ENCODE measurements around the gene GALNT10. TPM values are rescaled to one million over a fixed set of nuclear protein-coding genes. Genes with fewer than 3 reads are reported as not detected.

The GALNT10 gene
- 35.0 and 35.7 TPM in 2 replicates for total RNA-seq

DNA sequence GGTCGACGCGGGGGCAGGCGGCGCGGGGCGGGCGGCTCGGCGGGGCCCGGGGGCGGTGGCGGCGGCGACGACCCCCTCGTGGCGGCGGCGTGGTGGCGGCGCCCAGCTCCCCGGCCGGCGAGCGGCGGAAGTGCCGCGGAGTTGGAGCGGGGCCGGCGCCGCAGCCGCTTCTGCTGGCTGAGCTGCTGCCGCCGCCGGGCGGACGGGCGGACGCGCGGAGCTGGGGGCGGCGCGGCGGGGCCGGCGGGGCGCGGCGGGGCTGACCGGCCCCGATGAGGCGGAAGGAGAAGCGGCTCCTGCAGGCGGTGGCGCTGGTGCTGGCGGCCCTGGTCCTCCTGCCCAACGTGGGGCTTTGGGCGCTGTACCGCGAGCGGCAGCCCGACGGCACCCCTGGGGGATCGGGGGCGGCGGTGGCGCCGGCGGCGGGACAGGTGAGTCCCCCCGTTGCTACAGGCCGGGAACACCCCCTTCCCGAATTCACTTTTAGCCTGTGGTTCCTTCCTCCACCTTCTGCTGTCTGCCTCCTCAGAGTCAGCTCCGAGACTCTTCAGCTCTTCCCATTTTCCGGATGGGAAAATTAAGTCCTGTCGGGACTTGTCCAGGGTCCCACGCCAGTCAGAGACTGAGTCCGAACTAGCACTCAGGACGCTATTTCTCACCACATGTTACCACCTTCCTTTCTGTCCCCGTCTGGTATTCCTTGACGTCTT, at the start of gene GALNT10:
Gene GALNT10 (plus strand): TSS at position 139 of the 710 bp plus-strand sequence. CDS start 134 bp downstream, at position 273.

GRCh38 chr5:154445422-154446194, 255.1 kb downstream of the GALNT10 start, which contains the start of gene SAP30L:
TSS of gene SAP30L (plus strand) at chr5:154445997. CDS start at chr5:154446605, 608 bp downstream.

Other genes starting within 250 kb of the GALNT10 start
- 30.9 and 40.7 TPM in 2 replicates for gene FAM114A2, start 151.8 kb upstream of the GALNT10 start, total RNA-seq
- 72.4 and 84.5 TPM in 2 replicates for gene MFAP3, start 151.8 kb upstream of the GALNT10 start, total RNA-seq

Data from aortic smooth muscle cell (primary cell).